Trophoblast cell (in vitro differentiated cells and primary cell): ENCODE measurements around the gene DSG4.

Source experiments
- DNase-seq, 2 donors: peaks; one replicate each; pipeline ENCODE4 v3.0.0-alpha.2; 2016
- H2AFZ ChIP-seq: 2 replicates; pipeline ENCODE4 v1.6.1; 2013; ENCODE audit warnings: low read length, moderate library complexity, mild to moderate bottlenecking; ENCODE audit not compliant: insufficient read depth, poor library complexity
- H2AK5ac ChIP-seq: 2 replicates; pipeline ENCODE4 v1.6.1; 2013; ENCODE audit warnings: mild to moderate bottlenecking, low read length
- H2BK120ac ChIP-seq: 2 replicates; pipeline ENCODE4 v1.6.1; 2013; ENCODE audit warnings: low read length, mild to moderate bottlenecking, moderate library complexity; ENCODE audit not compliant: insufficient read depth, poor library complexity
- H2BK12ac ChIP-seq: 2 replicates; pipeline ENCODE4 v1.6.1; 2013; ENCODE audit warnings: mild to moderate bottlenecking, low read length, moderate library complexity
- H2BK5ac ChIP-seq: 2 replicates; pipeline ENCODE4 v1.6.1; 2013; ENCODE audit warnings: low read length, low read depth, moderate library complexity, mild to moderate bottlenecking; ENCODE audit not compliant: poor library complexity
- H3K14ac ChIP-seq: 2 replicates; pipeline ENCODE4 v1.6.1; 2013; ENCODE audit warnings: mild to moderate bottlenecking, low read length
- H3K18ac ChIP-seq: 2 replicates; pipeline ENCODE4 v1.6.1; 2013; ENCODE audit warnings: mild to moderate bottlenecking, low read length
- H3K23ac ChIP-seq: 2 replicates; pipeline ENCODE4 v1.6.1; 2013; ENCODE audit warnings: low read length
- H3K27ac ChIP-seq: 2 replicates; pipeline ENCODE4 v1.5.1; 2013; ENCODE audit warnings: low read depth, mild to moderate bottlenecking, inconsistent platforms, low read length, moderate library complexity
- H3K27me3 ChIP-seq: 2 replicates; pipeline ENCODE4 v1.6.1; 2013; ENCODE audit warnings: inconsistent platforms, mild to moderate bottlenecking, low read length, moderate library complexity; ENCODE audit not compliant: insufficient read depth
- H3K36me3 ChIP-seq, 2 experiments: 1 replicate in 1 of 2; 2 replicates in 1 of 2; pipeline ENCODE4 v1.6.1; 2013; ENCODE audit warnings: low read length in 2 of 2, mild to moderate bottlenecking in 2 of 2, moderate library complexity in 1 of 2; ENCODE audit not compliant: insufficient read depth in 2 of 2, control insufficient read depth in 1 of 2
- H3K4ac ChIP-seq: 2 replicates; pipeline ENCODE4 v1.6.1; 2013; ENCODE audit warnings: low read depth, mild to moderate bottlenecking, low read length, moderate library complexity
- H3K4me1 ChIP-seq, 2 experiments: 1 replicate in 1 of 2; 2 replicates in 1 of 2; pipeline ENCODE4 v1.6.1; 2013; ENCODE audit warnings: low read length in 2 of 2, mild to moderate bottlenecking in 2 of 2, moderate library complexity in 1 of 2; ENCODE audit not compliant: insufficient read depth in 2 of 2, control insufficient read depth in 1 of 2
- H3K4me2 ChIP-seq: 2 replicates; pipeline ENCODE4 v1.6.1; 2013; ENCODE audit warnings: inconsistent platforms, mild to moderate bottlenecking, low read length, moderate library complexity
- H3K4me3 ChIP-seq: 2 replicates; pipeline ENCODE4 v1.5.1; 2013; ENCODE audit warnings: mild to moderate bottlenecking, low read depth, low read length, inconsistent platforms
- H3K79me1 ChIP-seq: one replicate; pipeline ENCODE4 v1.6.1; 2013; ENCODE audit warnings: low read length
- H3K79me2 ChIP-seq: 2 replicates; pipeline ENCODE4 v1.6.1; 2013; ENCODE audit warnings: low read length, mild to moderate bottlenecking; ENCODE audit not compliant: control insufficient read depth, insufficient read depth, poor library complexity
- H3K9ac ChIP-seq: 2 replicates; pipeline ENCODE4 v1.6.1; 2013; ENCODE audit warnings: mild to moderate bottlenecking, low read length
- H3K9me3 ChIP-seq: 2 replicates; pipeline ENCODE4 v1.6.1; 2013; ENCODE audit warnings: low read depth, mild to moderate bottlenecking, control low read depth, inconsistent platforms, low read length; ENCODE audit not compliant: insufficient read depth
- H4K12ac ChIP-seq: 2 replicates; pipeline ENCODE4 v1.6.1; 2013; ENCODE audit warnings: low read depth, mild to moderate bottlenecking, low read length, moderate library complexity
- H4K8ac ChIP-seq: 2 replicates; pipeline ENCODE4 v1.6.1; 2013; ENCODE audit warnings: low read depth, mild to moderate bottlenecking, low read length, moderate library complexity
- H4K91ac ChIP-seq: one replicate; pipeline ENCODE4 v1.6.1; 2013; ENCODE audit warnings: low read depth, mild to moderate bottlenecking, low read length, moderate library complexity
- WGBS: extraction: QIAGEN DNeasy Blood & Tissue Kit; methylation state at CpG from one replicate; pipeline ENCODE4 v1.1.7; 2013; ENCODE audit warnings: missing lambda C conversion rate; ENCODE audit not compliant: insufficient read length, insufficient coverage; ENCODE audit errors: extremely low coverage; 5-methylcytosine and 5-hydroxymethylcytosine counted together

DSG4 gene

DNA sequence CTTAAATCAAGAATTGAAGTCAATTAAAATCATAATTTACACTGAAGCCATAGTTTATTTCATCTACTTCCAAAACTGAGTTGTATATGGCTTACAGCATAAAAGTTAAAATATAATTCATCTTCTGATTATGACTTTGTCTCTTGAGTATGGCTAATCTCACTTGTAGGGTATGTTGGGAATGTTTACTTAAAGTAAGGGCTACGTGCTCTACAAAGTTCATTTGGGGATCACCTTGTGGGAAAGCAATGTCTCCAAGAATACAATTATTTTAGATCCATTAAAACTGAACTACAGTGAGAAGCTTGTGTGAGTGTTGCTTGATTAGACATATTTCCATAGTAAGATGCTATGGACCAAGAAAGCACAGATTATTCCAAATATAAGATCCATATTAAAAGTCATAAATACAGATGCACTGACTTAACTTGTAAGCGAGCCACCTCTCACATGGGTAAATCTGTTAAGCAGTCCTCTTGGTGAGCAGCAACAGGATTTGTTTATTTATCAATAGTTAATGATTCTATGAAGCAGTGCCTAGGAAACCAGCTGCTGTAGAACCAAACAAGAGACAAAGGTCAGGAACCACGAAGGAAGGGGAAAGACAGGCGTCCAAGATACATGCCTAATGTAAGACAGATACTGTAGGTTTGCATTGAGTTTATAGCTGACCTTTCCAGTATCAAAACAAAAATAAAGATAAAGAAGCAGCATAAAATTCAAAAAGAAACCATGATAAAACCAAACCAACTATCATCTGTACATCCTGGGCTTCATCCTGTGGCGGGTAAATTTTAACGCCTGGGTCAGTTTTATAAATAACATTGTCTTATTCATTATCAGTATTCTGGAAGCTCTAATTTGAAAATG, 24.8 kb downstream of the DSG4 start:
- Histone ChIP-seq H3K14ac (no peak overlapping the region), H3K79me2 (no peaks in the 10 kb centered on the region), H2AFZ (no peak overlapping the region), H3K9me3 (no peaks in the 10 kb centered on the region), H4K91ac (no peak overlapping the region), H4K8ac (no peak overlapping the region), H3K27ac (no peak overlapping the region), H3K9ac (no peak overlapping the region), H3K18ac (no peak overlapping the region), H2BK12ac (no peak overlapping the region), H3K23ac (no peak overlapping the region), H3K79me1 (no peaks in the 10 kb centered on the region), H2AK5ac (no peak overlapping the region), H3K36me3 (no peaks in the 10 kb centered on the region), H3K4me1 (peaks cover 5 to 6% of the 10 kb centered on the region in 2 experiments), H2BK120ac (no peak overlapping the region), H3K4me2 (no peak overlapping the region), H3K4ac (no peak overlapping the region), H3K27me3 (no peaks in the 10 kb centered on the region), H4K12ac (no peak overlapping the region), H3K4me3 (no peak overlapping the region), H2BK5ac (no peak overlapping the region)
- WGBS = no CpG with 5 or more reads among the region's 6 CpGs
- no peak for DNase-seq

GRCh38 chr18:31402026-31402373, 25.4 kb downstream of the DSG4 start:
- H3K79me2 ChIP-seq = no peaks in the 10 kb centered on the region
- DNase-seq = no peak
- H3K27me3 ChIP-seq = no peaks in the 10 kb centered on the region
- H2AFZ ChIP-seq = no peak overlapping the region
- H3K4me1 ChIP-seq = peaks cover 2 to 3% of the 10 kb centered on the region in 2 experiments
- H3K4me2 ChIP-seq = no peak overlapping the region
- H4K8ac ChIP-seq = no peak overlapping the region
- H3K36me3 ChIP-seq = no peaks in the 10 kb centered on the region
- H3K18ac ChIP-seq = no peak overlapping the region
- H3K79me1 ChIP-seq = no peaks in the 10 kb centered on the region
- H2BK120ac ChIP-seq = no peak overlapping the region
- no peak overlapping the region for H2AK5ac ChIP-seq
- no peak overlapping the region for H3K4ac ChIP-seq
- H3K27ac ChIP-seq = no peak overlapping the region
- H2BK12ac ChIP-seq = no peak overlapping the region
- no peaks in the 10 kb centered on the region for H3K9me3 ChIP-seq
- no peak overlapping the region for H4K91ac ChIP-seq
- no peak overlapping the region for H2BK5ac ChIP-seq
- no peak overlapping the region for H3K9ac ChIP-seq
- no peak overlapping the region for H3K4me3 ChIP-seq
- H4K12ac ChIP-seq = no peak overlapping the region
- H3K14ac ChIP-seq = no peak overlapping the region
- H3K23ac ChIP-seq = no peak overlapping the region

GRCh38 chr18:31403409-31403808, 26.8 kb downstream of the DSG4 start:
- Histone ChIP-seq H3K4me1 (no peaks in the 10 kb centered on the region), H4K91ac (no peak overlapping the region), H3K4me3 (no peak overlapping the region), H3K18ac (no peak overlapping the region), H2BK5ac (no peak overlapping the region), H2BK120ac (no peak overlapping the region), H3K4me2 (no peak overlapping the region), H3K79me2 (no peaks in the 10 kb centered on the region), H3K23ac (no peak overlapping the region), H2AFZ (no peak overlapping the region), H3K14ac (no peak overlapping the region), H3K4ac (no peak overlapping the region), H4K8ac (no peak overlapping the region), H3K9ac (no peak overlapping the region), H3K36me3 (no peaks in the 10 kb centered on the region), H2BK12ac (no peak overlapping the region), H3K27ac (no peak overlapping the region), H3K9me3 (no peaks in the 10 kb centered on the region), H4K12ac (no peak overlapping the region), H2AK5ac (no peak overlapping the region), H3K79me1 (no peaks in the 10 kb centered on the region), H3K27me3 (no peaks in the 10 kb centered on the region)
- WGBS = no CpG with 5 or more reads among the region's 2 CpGs
- DNase-seq = no peak

DNA sequence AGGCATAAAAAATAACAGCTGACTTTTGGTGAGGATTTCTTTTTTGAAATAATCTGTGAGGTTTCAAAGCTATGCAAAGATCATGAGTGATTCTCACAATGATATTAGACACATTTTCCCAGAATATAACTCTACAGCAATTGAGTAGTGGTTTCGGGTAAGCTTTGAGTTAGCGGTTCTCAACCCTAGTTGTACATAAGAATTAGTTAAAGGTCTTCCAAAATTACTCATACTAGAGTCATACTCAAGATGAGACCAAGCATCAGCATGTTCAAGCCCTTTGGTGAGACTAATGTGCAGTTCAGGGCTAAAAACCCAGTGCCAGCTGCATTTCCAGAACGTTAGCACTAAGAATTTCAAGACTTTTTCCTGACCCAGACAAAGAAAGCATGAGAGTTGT, 31.1 kb downstream of the DSG4 start:
- no peak overlapping the region for H3K9ac ChIP-seq
- no peak overlapping the region for H2AK5ac ChIP-seq
- no peaks in the 10 kb centered on the region for H3K4me1 ChIP-seq
- H3K27me3 ChIP-seq = no peaks in the 10 kb centered on the region
- H2BK5ac ChIP-seq = no peak overlapping the region
- no peak overlapping the region for H3K18ac ChIP-seq
- H4K12ac ChIP-seq = no peak overlapping the region
- peaks cover 2% of the 10 kb centered on the region for H3K79me2 ChIP-seq
- no peaks in the 10 kb centered on the region for H3K36me3 ChIP-seq
- H3K4me2 ChIP-seq = no peak overlapping the region
- H3K27ac ChIP-seq = no peak overlapping the region
- H4K91ac ChIP-seq = no peak overlapping the region
- peaks cover 3% of the 10 kb centered on the region for H3K79me1 ChIP-seq
- DNase-seq = no peak
- H2BK120ac ChIP-seq = no peak overlapping the region
- no peak overlapping the region for H2AFZ ChIP-seq
- no peak overlapping the region for H3K4ac ChIP-seq
- no CpG with 5 or more reads among the region's 3 CpGs for WGBS
- no peak overlapping the region for H3K14ac ChIP-seq
- H2BK12ac ChIP-seq = no peak overlapping the region
- H3K9me3 ChIP-seq = no peaks in the 10 kb centered on the region
- H3K4me3 ChIP-seq = no peak overlapping the region
- H3K23ac ChIP-seq = no peak overlapping the region
- H4K8ac ChIP-seq = no peak overlapping the region
